Stimulated activated CD4-positive, alpha-beta T cell treated with anti-CD3 and anti-CD28 coated beads, Interleukin-1b, Interleukin-23, amount 100 ng/mL, for 4 hours (primary cell): ENCODE results near the gene CLMN.

Source experiments
- DNase-seq, 2 donors: peaks; one replicate each; pipeline ENCODE4 v3.0.0-alpha.2; 2020; ENCODE audit warnings: low read depth in 2 of 2

Gene CLMN

DNA sequence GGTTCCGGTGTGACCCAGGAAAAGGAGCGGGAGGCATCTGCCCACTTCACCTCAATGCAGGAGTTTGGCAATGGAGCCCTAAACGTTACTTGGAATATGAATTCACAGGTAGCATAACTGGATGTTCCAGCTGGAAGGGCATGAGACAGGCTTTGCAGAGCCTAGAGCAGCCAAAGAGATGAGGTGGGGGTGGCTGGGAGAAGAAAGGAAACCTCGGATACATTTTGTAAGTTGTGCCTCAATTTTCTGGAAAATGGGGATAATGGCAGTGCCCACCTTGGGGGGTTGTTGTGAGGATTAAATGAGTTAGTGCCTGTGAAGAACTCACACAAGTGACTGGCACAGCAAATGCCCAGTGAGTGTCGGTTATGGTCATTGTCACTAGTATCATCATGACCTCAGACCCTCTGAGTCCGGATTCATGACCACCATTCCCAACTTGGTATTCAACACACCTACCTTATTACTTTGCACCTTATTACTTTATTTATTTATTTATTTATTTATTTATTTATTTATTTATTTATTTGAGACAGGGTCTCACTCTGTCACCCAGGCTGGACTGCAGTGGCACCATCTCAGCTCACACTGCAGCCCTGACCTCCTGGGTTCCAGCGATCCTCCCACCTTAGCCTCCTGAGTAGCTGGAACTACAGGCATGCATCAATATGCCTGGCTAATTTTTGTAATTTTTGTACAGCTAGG lies 56.0 kb downstream of the CLMN start:
- DNase-seq = no peak

GRCh38 chr14:95262511-95262891 lies 57.2 kb downstream of the CLMN start:
- DNase-seq = no peak

- DNase-seq = no peak
These were observed 57.8 kb downstream of the CLMN start for GRCh38 chr14:95261616-95262510.

DNA sequence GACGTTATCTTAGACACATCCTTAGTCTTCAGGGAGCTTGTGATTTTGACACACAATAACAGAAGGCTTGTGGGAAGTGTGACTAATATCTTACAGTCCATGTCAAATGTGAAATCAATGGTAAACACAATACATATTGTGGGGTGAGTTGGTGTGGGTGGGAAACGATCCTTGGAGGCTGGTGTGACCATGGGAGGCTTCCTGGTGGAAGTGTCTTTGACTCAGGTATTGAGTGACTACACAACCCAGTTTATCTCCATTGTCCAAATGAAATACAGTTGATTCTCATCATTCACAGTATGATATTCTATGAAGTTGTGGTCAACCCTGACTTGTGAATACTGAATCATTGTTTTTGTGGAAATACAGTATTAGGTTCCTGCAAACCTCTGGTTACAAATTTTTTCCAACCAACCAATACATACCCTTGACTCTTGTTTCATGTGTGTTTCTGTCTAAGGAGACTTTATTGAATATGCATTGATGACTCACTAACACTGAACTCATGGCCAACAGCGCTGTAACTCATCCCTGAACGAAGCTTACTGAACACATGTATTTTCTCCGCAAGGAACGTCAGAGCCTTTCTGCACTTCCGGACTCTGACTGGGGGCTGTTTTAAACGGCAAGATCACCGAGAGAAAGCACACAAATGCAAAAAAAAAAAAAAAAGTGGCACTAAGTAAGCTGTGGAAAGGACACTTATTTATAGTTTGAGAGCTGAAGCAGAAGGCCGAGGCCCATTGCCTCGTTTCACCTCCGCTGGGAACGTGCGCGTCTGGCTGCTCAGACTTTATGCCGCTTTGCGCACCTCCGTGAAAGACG lies 59.0 kb downstream of the CLMN start:
- DNase-seq = no peak

DNA sequence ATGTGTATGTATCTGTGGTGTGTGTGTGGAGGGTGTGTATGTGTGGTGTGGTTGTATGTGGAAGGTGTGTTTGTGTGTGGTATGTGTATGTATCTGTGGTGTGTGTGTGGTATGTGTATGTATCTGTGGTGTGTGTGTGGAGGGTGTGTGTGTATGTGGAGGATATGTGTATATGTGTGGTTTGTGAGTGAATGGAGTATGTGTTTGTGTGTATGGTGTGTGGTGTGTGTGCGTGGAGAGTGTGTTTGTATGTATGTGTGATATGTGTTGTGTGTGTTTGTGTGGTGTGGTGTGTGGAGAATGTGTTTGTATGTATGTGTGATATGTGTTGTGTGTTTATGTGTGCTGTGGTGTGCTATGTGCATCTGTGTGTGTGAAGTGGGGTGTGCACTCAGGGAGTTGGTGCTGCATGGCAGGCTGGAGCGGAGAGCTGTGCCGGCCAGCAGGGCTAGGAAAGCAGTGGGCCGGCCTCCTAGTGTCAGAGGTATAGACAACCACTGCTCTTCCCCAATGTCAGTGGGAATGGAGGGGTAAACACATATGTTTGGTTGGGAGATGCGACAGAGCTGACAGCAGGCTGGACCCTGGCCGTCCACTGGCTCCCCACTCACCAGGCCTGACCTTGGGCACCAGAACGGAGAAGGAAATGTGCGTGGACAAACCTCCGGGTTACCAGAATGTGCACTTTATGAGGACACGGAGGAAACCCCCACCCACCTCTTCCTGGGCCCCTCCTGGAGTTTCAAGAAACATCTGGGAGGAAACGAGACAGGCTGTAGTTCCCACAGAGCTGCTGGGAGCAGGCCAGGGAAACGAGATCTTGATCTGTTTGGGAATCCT lies 60.7 kb downstream of the CLMN start:
- DNase-seq = no peak

DNA sequence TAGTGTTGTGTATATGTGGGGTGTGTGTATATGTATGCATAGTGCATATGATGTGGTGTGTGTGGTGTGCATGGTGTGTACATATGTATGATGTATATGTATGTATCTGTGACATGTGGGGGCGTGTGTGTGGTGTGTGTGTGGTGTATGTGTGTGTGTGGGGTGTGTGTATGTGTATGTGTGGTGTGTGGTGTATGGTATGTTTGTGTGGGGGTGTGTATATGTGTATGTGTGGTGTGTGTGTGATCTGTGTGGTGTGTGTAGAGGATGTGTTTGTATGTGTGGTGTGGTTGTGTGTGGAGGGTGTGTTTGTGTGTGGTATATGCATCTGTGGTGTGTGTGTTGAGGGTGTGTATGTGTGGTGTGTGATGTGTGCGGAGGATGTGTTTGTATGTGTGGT lies 61.6 kb downstream of the CLMN start:
- no peak for DNase-seq

DNA sequence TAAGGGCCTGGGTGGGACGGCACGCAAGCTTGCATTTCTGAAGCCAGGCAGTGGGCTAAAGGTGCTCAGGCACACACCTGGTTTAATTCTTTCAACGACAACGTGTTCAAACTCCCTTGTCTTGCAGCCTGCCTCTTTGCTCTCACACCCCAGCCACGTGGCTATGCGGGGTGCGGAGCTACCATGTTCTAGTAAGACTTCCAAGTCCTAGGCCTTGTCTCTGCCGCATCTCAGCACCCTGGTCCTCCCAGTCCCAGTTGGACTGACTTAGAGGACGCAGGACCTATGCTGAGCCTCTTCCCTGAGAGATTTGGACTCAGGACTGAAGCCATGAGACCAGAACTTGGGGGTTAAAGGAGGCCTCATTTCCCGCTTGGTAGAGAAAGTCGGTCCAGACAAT lies 62.2 kb downstream of the CLMN start:
- no peak for DNase-seq

GRCh38 chr14:95256776-95257060 lies 63.0 kb downstream of the CLMN start:
- no peak for DNase-seq

GRCh38 chr14:95256002-95256775 lies 63.5 kb downstream of the CLMN start:
- no peak for DNase-seq

DNA sequence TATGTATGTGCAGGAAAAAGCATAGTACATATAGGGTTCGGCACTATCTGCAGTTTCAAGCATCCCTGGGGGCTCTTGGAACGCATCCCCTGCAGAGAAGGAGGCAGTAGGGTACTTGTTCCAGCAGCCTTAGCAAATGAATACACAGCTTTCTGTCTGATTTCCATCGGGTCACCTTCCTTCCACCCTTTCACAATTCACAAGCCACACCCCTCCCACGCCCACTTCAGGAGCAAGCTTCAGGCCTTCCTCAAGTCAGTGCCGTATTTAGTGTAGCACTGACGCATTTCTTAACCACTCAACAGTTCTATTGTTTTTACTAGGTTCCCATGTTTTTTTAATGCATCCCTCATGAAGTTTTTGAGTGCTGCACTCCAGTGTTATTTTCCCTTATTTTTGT lies 64.2 kb downstream of the CLMN start:
- no peak for DNase-seq

DNA sequence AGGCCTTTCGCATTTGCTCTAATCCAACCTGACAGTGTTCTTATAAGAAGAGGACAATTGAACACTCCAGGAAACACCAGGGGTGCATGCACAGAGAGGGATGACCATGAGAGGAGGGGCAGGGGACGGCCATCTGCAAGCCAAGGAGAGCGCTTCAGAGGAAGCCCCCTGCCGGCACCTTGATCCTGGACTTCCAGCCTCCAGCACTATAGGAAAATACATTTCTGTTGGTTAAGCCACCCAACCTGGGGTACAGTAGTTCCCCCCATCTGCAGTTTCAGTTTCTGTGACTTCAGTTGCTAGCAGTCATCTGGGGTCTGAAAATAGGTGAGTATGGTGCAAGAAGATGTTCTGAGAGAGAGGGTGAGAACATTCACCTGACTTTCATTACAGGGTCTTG lies 64.7 kb downstream of the CLMN start:
- DNase-seq = no peak

DNA sequence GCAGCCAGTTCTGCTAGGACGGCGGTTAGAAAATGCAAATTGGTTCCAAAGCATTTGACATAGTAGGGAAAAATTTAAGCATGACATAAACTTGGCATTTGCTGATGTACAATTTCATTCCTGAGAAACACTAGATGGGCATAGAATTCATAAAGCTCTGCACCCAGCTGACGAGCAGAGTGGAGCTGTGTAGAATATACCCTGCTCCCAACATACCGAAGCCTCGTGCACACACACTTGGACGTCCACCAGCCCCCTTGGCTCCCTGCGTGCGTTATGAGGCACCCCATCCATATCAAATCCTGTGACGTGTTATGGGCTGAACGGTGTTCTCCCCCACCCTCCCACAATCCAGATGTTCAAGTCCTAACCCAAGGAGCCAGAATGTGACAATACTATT lies 65.4 kb downstream of the CLMN start:
- no peak for DNase-seq

GRCh38 chr14:95253039-95253630 lies 66.6 kb downstream of the CLMN start:
- DNase-seq = no peak

- no peak for DNase-seq
These were observed 67.5 kb downstream of the CLMN start for GRCh38 chr14:95252219-95252618.

- no peak for DNase-seq
These were observed 68.8 kb downstream of the CLMN start for GRCh38 chr14:95250936-95251335.

DNA sequence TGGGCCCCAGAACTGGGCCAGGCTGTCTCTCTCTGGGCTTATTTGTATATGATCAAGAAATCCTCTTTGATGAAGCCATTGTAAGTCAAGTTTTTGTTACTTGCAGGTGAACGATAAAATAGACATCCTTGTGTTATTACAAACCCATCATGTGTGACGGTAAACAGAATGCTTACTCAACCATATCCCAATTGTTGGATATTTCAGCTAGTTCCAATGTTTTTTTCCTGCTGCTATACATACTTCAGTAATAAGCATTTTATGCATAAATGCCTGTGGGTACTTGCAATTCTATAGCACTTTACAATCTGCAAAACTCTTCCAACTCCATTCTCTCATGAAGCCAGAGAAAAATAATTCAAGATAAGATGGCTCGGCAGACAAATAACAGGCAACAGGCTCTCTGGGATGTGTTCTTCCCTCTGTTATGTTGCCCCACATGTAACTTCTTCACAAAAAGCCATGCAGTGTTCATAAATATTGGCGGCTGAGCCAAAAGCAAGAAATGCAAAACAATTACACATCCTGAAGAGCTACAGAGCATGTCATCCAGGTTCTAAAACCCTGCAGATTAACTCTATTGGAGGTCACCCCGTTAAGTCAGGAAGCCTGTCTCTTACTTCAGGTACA lies 69.5 kb downstream of the CLMN start:
- DNase-seq = no peak

DNA sequence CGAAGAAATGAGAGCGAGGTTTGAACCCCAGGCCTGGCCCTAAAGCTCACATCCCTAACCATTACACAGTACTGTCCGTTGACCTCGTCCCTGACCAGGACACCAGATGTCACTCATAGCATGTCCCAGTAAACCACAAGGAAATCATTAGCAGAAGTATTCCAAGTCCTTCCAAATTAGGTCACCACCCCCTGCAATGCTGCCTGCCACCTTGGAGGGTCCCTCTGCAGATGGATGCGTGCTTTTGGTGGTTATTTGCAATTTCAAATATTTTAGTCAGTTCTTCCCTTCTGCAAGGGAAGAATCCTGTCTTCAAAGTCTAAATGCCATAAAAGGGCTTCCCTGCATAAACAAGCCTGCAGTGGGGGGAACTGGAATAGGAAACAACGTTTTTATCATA lies 71.3 kb downstream of the CLMN start:
- no peak for DNase-seq

DNA sequence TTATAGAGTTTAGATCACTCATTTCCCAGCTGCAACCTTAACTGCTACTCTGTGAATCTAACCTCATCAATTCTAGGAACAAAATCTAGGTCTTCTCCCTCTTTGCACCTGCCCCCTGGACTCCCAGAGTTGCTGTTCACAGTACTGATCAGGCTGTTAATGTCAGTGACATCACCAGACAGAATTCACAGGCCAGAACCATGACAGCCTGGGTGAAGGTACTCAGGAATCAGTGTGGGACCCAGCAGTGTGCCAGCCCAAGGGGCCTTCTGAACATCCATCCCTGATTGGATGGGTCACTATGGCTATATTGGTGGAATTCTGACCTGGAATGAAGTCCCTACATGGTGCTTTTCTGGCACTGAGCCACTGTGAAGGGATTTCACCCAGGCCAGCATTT lies 72.8 kb downstream of the CLMN start:
- no peak for DNase-seq

DNA sequence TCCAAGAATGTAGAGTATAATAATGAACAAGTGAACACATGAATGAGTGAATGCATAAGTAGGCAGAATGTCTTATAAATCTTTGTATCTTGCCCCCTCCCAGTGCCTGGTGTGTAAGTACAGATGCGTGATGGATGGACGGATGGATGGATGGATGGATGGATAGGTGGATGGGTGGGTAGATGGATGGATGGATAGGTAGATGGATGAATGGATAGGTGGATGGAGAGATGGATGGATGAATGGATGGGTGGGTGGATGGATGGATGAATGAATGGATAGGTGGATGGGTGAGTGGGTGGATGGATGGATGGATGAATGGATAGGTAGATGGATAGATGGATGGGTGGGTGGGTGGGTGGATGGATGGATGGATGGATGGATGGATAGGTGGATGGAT lies 74.4 kb downstream of the CLMN start:
- no peak for DNase-seq

GRCh38 chr14:95244587-95244986 lies 75.1 kb downstream of the CLMN start:
- no peak for DNase-seq
